Measurements from ENCODE around the gene SCUBE3. TPM values are rescaled to one million over a fixed set of nuclear protein-coding genes. Genes with fewer than 3 reads are reported as not detected.

Gene SCUBE3
- total and polyA plus RNA-seq, 2 of the 4 experiments (the other 2 are of a cell fraction): 19.9 to 45.5 TPM

DNA sequence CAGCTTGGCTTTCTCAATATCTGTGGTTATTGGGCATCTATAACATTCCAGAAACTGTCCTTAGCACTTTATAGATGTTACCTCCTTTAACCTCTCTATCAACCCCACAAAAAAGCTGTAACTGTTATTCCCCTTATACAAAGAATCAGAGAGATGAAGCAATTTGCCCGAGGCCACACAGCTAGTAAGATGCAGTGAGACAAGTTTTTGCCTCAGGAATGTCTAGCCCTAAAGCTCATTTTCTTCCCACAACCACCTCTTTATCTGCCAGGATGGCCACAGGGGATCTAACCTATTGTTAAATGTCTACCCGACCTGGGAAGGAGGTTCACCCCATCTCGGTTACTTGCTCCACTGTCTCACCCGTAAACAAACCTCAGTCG, 40.7 kb upstream of the SCUBE3 start:
- H2BK15ac ChIP-seq (ENCODE audit: low read depth, low read length): no peak overlapping the region
- H3K23ac ChIP-seq (ENCODE audit: low read depth, low read length): no peak overlapping the region
- ChIA-PET CTCF (interaction anchor here (0.6 to 0.9 kb wide), 2 partner anchors 21 to 33 kb away, joined by 3 read pairs; no protein-coding TSS in a partner anchor), POLR2A (ENCODE audit: unreplicated experiment) (no interaction called here)
- DNase-seq: no peak
- no peak overlapping the region for H2AK9ac ChIP-seq (replicated peaks; ENCODE audit: low read depth, low read length, poor library complexity)
- no peaks in the 10 kb centered on the region for H3K27me3 ChIP-seq (ENCODE audit: control insufficient read depth, insufficient read depth, low read length)
- H2AK5ac ChIP-seq (ENCODE audit: low read depth, low read length): peak overlapping the region; percentile 29; the same call in 1 of the 2 replicates
- no peak overlapping the region for H3K27ac ChIP-seq (ENCODE audit: insufficient read depth, low read length)
- H3K36me3 ChIP-seq (ENCODE audit: control insufficient read depth, insufficient read depth, low read length): no peaks in the 10 kb centered on the region
- in situ Hi-C loops (cut with MboI; ENCODE audit: low sequenced_read_pairs) (no loop called here), intact Hi-C loops (cut with micrococcal nuclease) (no loop called here), dilution Hi-C loops (cut with HindIII; ENCODE audit: low sequenced_read_pairs, unreplicated experiment) (no loop called here)
- ATAC-seq (ENCODE audit: low read depth): no peak
- H3K4me1 ChIP-seq (ENCODE audit: control insufficient read depth, insufficient read depth, low read length): peaks cover 16% of the 10 kb centered on the region
- H3K56ac ChIP-seq (ENCODE audit: extremely low read depth, insufficient read depth, low read length): no peak overlapping the region
- H4K20me1 ChIP-seq (ENCODE audit: insufficient read depth, low read length): no peaks in the 10 kb centered on the region
- H4K5ac ChIP-seq (ENCODE audit: low read depth, low read length): no peak overlapping the region
- no TSS peak for BruUV-seq (replicated peaks)
- H3K18ac ChIP-seq (ENCODE audit: low read depth, low read length): no peak overlapping the region
- H3K9me3 ChIP-seq (ENCODE audit: control insufficient read depth, insufficient read depth, low read length): no peaks in the 10 kb centered on the region
- no peak overlapping the region for H3K4me3 ChIP-seq (ENCODE audit: insufficient read depth, low read depth, low read length)
- H4K91ac ChIP-seq (ENCODE audit: insufficient read depth, low read depth, low read length): no peak overlapping the region
- H3K4ac ChIP-seq (ENCODE audit: low read depth, low read length): peak overlapping the region; percentile 43; the same call in 1 of the 2 replicates
- no peak overlapping the region for H2BK5ac ChIP-seq (ENCODE audit: low read depth, low read length, poor library complexity, severe bottlenecking)
- peak overlapping the region; percentile 49; the same call in 1 of the 2 replicates for H3K14ac ChIP-seq (replicated peaks; ENCODE audit: low read depth, low read length)
- no peak overlapping the region for H4K8ac ChIP-seq (ENCODE audit: low read depth in 2 of 2, low read length in 2 of 2)
- peaks cover 31% of the 10 kb centered on the region for H3K9me1 ChIP-seq (ENCODE audit: insufficient read depth, low read length)
- TF ChIP-seq SMC3 (IDR thresholded peaks at IDR 0.05; ENCODE audit: low read depth, low read length) (no peak), CHD1 (IDR thresholded peaks at IDR 0.05; ENCODE audit: low read depth, low read length) (no peak), RCOR1 (IDR thresholded peaks at IDR 0.05; ENCODE audit: insufficient replicate concordance, low read length) (no peak), CEBPB (IDR thresholded peaks at IDR 0.05; ENCODE audit: low read depth, low read length) (no peak), RFX5 (IDR thresholded peaks at IDR 0.05; ENCODE audit: low read depth, low read length) (no peak), RAD21 (IDR thresholded peaks at IDR 0.05; ENCODE audit: low read length) (no peak), MAFK (IDR thresholded peaks at IDR 0.05; ENCODE audit: low read depth, low read length) (no peak), POLR2A (IDR thresholded peaks at IDR 0.05; ENCODE audit: low read depth, low read length) (no peak), MAZ (IDR thresholded peaks at IDR 0.05; ENCODE audit: borderline replicate concordance, low read depth, low read length) (no peak), MXI1 (IDR thresholded peaks at IDR 0.05; ENCODE audit: borderline replicate concordance, low read depth, low read length) (no peak), NFE2L2 (IDR thresholded peaks at IDR 0.05; ENCODE audit: low read depth, low read length) (no peak), BHLHE40 (IDR thresholded peaks at IDR 0.05; ENCODE audit: low read depth, low read length) (no peak), FOS (IDR thresholded peaks at IDR 0.05; ENCODE audit: low read depth, low read length) (no peak)
- TF ChIP-seq, protein P1, sequence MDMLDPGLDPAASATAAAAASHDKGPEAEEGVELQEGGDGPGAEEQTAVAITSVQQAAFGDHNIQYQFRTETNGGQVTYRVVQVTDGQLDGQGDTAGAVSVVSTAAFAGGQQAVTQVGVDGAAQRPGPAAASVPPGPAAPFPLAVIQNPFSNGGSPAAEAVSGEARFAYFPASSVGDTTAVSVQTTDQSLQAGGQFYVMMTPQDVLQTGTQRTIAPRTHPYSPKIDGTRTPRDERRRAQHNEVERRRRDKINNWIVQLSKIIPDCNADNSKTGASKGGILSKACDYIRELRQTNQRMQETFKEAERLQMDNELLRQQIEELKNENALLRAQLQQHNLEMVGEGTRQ (IDR thresholded peaks at IDR 0.05; ENCODE audit: low read depth, low read length): no peak
- TF ChIP-seq, protein P2, sequence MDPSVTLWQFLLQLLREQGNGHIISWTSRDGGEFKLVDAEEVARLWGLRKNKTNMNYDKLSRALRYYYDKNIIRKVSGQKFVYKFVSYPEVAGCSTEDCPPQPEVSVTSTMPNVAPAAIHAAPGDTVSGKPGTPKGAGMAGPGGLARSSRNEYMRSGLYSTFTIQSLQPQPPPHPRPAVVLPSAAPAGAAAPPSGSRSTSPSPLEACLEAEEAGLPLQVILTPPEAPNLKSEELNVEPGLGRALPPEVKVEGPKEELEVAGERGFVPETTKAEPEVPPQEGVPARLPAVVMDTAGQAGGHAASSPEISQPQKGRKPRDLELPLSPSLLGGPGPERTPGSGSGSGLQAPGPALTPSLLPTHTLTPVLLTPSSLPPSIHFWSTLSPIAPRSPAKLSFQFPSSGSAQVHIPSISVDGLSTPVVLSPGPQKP (IDR thresholded peaks at IDR 0.05; ENCODE audit: borderline replicate concordance, low read depth, low read length): no peak
- TF ChIP-seq, protein P3, sequence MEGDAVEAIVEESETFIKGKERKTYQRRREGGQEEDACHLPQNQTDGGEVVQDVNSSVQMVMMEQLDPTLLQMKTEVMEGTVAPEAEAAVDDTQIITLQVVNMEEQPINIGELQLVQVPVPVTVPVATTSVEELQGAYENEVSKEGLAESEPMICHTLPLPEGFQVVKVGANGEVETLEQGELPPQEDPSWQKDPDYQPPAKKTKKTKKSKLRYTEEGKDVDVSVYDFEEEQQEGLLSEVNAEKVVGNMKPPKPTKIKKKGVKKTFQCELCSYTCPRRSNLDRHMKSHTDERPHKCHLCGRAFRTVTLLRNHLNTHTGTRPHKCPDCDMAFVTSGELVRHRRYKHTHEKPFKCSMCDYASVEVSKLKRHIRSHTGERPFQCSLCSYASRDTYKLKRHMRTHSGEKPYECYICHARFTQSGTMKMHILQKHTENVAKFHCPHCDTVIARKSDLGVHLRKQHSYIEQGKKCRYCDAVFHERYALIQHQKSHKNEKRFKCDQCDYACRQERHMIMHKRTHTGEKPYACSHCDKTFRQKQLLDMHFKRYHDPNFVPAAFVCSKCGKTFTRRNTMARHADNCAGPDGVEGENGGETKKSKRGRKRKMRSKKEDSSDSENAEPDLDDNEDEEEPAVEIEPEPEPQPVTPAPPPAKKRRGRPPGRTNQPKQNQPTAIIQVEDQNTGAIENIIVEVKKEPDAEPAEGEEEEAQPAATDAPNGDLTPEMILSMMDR (conservative IDR thresholded peaks at IDR 0.05; ENCODE audit: low read depth, low read length): no peak
- no peak overlapping the region; the same call in 1 of the 2 replicates for H2BK20ac ChIP-seq (ENCODE audit: low read depth, low read length)
- no peak overlapping the region for H2AFZ ChIP-seq (replicated peaks; ENCODE audit: low read length, poor library complexity)
- H3K4me2 ChIP-seq (ENCODE audit: low read depth, low read length): no peak overlapping the region
- H3K79me1 ChIP-seq (ENCODE audit: low read depth in 1 of 2, low read length in 2 of 2): peaks cover 0 to 3% of the 10 kb centered on the region in 2 experiments; a peak in 1 of 4 replicates
- no peak overlapping the region for H3K9ac ChIP-seq (ENCODE audit: low read depth, low read length)
- 0 out of 2 replicates have a peak overlapping the region, but pooled peaks have one; percentile 38 for H2BK120ac ChIP-seq (ENCODE audit: low read depth, low read length)
- no CpG with 5 or more reads among the region's 5 CpGs for WGBS, 2 experiments (ENCODE audit: extremely low coverage in 2 of 2, insufficient read length in 1 of 2)

All from IMR-90 (cell line).